OCI-LY3 (cell line): ENCODE results near the gene DPYSL4.

ENCODE experiments used
- EZH2phosphoT487 ChIP-seq: fragments of 200-600 bp; shearing (Covaris generic); IDR thresholded peaks from 2 replicates; pipeline ENCODE4 v1.6.1; 2018; ENCODE audit warnings: antibody characterized with exemption, mixed run types, low read depth
- TF ChIP-seq, protein P1 (sequence below): fragments of 200-600, 300-600 bp; sonication (generic); IDR thresholded peaks from 2 replicates; pipeline ENCODE4 v1.5.1; 2014; ENCODE audit warnings: antibody characterized with exemption, low read length, low read depth

GRCh38 chr10:132228616-132229015, 41.9 kb downstream of the DPYSL4 start:
- TF ChIP-seq, protein P1, sequence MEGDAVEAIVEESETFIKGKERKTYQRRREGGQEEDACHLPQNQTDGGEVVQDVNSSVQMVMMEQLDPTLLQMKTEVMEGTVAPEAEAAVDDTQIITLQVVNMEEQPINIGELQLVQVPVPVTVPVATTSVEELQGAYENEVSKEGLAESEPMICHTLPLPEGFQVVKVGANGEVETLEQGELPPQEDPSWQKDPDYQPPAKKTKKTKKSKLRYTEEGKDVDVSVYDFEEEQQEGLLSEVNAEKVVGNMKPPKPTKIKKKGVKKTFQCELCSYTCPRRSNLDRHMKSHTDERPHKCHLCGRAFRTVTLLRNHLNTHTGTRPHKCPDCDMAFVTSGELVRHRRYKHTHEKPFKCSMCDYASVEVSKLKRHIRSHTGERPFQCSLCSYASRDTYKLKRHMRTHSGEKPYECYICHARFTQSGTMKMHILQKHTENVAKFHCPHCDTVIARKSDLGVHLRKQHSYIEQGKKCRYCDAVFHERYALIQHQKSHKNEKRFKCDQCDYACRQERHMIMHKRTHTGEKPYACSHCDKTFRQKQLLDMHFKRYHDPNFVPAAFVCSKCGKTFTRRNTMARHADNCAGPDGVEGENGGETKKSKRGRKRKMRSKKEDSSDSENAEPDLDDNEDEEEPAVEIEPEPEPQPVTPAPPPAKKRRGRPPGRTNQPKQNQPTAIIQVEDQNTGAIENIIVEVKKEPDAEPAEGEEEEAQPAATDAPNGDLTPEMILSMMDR = no peak
- TF ChIP-seq EZH2phosphoT487 = no peak
